GM03348 (cell line): ENCODE results near the gene RBM14.
A peak's percentile ranks its signal among the peaks of the same experiment; 100 is the strongest.
"Not testable (repeated sequence)": the region's sequence is repeated elsewhere in the genome, so short reads cannot be mapped to it uniquely, and the experiment has no call there.

Experiments used
- DNase-seq: peaks from one replicate; pipeline ENCODE4 v3.0.0; 2012; ENCODE audit warnings: low spot score

RBM14 gene, protein sequence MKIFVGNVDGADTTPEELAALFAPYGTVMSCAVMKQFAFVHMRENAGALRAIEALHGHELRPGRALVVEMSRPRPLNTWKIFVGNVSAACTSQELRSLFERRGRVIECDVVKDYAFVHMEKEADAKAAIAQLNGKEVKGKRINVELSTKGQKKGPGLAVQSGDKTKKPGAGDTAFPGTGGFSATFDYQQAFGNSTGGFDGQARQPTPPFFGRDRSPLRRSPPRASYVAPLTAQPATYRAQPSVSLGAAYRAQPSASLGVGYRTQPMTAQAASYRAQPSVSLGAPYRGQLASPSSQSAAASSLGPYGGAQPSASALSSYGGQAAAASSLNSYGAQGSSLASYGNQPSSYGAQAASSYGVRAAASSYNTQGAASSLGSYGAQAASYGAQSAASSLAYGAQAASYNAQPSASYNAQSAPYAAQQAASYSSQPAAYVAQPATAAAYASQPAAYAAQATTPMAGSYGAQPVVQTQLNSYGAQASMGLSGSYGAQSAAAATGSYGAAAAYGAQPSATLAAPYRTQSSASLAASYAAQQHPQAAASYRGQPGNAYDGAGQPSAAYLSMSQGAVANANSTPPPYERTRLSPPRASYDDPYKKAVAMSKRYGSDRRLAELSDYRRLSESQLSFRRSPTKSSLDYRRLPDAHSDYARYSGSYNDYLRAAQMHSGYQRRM

DNA sequence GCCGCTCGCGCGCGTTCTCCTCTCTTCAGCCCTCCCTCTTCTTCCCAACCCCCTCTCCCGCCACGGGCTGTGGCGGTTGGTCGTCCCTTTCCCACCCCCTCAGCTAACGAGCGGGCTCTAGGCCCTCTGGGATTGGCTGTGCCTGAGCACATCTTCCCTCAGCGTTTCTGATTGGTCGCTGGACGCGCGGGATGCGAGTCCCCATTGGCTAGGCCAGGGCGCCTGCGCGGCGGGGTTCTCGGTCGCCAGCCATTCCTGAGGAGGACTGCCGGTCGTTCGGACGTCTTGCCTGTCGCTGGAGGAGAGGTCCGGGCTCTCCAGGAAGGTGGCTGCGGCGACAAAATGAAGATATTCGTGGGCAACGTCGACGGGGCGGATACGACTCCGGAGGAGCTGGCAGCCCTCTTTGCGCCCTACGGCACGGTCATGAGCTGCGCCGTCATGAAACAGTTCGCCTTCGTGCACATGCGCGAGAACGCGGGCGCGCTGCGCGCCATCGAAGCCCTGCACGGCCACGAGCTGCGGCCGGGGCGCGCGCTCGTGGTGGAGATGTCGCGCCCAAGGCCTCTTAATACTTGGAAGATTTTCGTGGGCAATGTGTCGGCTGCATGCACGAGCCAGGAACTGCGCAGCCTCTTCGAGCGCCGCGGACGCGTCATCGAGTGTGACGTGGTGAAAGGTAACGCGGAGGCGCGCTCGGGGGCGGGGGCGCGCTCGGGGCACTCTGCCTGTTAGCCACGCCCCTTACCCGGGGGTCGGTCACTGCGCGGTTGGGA, at the start of gene RBM14:
Gene RBM14 (plus strand): TSS at position 252 of the 776 bp plus-strand sequence. CDS start 91 bp downstream, at position 343.
- peak; percentile 100 for DNase-seq

DNA sequence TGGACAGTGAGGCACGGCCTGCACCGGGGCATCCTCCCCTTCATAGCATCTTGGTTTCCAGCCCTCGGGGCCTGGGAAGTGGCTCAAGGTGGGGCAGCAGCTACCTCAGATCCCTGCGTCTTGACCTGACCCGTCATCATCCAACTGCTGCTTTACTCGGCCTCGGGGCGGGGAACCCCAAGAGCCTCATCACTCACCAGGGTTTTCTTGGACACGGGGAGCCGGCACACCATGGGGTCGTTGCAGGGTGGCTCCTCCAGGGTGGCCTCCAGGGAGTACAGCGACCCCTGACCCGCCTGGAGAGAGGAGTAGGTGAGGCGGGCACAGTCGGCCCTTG, 48.7 kb upstream of the RBM14 start:
- DNase-seq, result no peak

DNA sequence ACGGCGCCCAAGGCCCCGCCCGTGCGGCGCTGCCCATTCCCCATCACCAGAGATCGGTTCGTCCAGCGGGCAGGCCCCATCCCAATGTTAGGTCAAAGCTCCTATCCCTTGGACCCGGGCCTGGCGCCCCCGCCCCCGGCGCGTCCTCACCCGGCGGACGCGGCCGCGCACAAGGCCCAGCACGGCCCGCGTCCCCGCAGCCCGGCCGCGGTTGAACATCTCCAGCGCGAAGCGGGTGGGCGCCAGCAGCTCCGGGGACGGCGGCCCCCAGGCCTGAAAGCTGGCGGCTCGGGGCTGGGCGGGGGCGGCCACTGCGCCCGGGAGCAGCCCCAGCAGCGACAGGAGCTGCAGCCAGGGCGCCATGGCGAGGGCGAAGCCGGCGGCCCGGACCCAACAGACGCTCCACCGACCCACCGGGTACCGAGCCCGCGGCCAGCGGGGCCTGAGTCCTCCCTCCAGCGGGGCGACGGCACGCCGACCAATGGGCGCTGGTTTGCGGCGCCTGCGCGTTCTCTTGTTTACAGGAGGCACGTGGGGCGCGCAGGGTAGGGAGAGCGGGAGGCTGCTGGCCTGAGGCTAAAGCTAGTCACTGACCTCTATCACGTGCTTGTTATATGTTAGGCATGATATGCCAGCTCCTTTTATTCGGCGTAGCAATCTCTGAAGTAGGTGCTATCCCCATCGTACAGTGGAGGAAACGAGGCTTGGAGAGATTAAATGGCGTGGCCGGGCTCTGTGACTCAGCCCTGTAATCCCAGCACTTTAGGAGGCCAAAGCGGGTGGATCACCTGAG, 48.1 kb upstream of the RBM14 start, which contains the start of gene CTSF:
Gene CTSF (minus strand): TSS at position 483 of the 793 bp plus-strand sequence. CDS start 120 bp downstream, at position 363.
- DNase-seq, result peak; percentile 99

GRCh38 chr11:66569076-66569475, 47.4 kb upstream of the RBM14 start:
- DNase-seq, result no peak

DNA sequence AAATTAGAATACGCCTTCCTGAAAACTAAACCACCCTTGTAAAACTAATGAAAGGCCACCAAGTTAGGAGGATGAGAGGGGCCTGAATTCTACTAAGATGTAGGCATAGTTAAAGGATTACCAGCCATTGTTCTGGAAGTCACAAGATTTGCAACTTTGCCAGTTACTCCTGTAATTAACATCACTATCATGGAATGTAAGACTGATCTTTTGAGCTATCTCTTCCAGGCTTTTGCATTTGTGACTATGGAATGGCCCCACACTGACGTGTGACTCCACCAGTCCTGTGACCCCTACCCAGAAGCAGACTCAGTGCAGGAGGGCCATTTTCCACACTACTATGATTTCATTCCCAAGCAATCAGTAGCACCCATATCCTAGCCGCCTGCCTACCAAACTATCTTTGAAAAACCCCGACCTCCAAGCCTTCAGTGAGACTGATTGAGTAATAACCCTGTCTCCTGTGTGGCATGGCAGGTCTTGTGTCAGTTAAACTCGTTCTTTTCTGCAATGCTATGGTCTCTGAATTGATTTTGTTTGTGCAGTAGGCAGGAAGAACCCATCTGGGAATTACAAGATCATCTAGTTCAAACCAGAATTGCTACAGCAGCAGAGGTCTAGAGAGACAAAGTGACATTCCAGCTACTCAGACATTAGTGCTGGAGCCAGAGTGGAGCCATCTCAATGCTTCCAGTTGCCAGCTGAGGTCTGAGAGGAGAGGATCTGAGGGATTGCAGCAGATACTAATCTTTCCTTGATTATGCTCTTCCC, 46.2 kb upstream of the RBM14 start:
- DNase-seq, result no peak

GRCh38 chr11:66570850-66571180, 45.6 kb upstream of the RBM14 start:
- DNase-seq, result no peak

DNA sequence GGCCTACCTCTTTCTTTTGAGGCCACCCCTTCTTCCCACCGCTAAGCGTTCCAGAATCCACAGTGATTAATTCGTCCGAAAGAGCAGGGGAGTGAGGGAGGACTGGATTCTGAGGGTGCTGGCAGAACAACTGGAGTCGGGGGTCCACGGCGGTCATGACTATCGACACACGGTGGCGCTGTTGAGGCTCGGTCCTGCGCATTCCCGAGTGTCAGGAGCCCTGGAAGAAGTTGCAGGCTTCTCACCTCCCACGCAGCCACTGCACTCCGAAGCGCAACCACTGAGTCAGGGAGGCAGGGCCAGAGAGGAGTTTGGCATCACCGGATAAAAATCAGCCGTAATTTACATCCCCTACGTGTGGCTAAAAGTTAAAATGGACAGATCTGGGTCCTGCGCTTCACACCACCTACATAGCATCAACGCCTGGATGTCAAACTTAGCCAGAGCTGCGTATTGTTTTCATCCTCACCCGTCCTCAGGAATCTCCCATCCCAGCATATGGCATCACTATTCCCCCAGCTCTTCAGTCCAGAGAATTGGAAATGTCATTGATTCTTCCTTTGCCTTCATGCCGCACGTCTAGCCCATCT, 37.3 kb upstream of the RBM14 start:
- peak; percentile 93 for DNase-seq

DNA sequence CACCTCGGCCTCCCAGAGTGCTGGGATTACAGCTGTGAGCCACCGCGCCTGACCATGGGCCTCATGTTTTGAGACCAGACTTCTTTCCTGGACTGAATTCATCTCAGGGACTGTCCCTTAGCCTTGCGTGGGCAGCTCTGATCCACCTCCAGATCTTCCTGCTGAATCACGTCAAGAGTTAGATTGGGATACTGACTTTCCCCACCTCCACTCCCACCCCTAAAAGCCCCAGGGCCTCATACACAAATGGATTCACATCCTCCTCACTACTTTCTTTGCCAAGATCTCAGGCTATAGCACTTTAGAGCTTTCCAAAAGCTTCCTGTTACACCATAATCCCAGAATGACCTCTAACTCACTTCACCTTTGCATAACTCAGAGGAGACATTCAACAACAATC, 35.6 kb upstream of the RBM14 start:
- no peak for DNase-seq

GRCh38 chr11:66581261-66581660, 35.2 kb upstream of the RBM14 start:
- DNase-seq, result no peak

DNA sequence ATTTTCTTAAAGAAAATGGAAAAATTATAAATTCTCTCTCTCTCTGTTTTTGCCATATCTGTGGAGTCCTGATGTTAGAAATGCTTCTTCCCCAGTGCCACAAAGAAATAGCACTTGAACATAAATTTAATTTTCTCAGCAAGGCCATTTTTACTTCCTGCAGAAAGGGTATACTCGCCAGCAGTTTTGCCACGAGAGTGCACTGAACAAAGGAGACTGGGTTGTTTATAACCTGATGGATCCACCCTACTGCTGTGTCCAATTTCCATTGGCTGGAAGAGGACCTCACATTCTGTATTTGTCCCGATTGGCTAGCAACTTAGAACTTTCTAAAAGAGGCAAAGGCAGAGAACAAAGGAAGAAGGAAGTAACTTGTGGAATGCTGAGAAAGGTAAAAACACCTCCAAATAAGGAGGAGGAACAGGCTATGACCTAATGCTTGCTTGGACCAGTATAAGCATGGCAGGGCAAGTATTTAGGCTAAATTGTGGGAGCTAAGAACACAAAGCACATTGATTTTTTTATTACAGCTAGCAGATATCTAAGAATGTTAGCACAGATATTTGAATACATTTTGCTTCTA, 33.8 kb upstream of the RBM14 start:
- not testable (repeated sequence) for DNase-seq

GRCh38 chr11:66585447-66585846, 31.0 kb upstream of the RBM14 start:
- DNase-seq, result not testable (repeated sequence)

- DNase-seq, result no peak
These were observed 30.3 kb upstream of the RBM14 start for GRCh38 chr11:66586136-66586535.

DNA sequence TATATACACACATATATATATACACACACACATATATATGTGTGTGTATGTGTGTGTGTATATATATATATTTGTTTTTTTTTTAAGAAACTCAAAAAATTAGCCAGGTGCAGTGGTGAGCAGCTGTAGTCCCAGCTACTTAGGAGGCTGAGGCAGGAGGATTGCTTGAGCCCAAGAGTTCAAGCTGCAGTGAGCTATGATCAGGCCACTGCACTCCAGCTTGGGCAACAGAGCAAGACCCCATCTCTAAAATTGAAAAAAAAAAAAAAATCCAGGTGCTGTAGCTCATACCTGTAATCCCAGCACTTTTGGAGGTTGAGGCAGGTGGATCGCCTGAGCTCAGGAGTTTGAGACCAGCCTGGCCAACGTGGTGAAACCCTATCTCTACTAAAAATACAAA, 27.1 kb upstream of the RBM14 start:
- not testable (repeated sequence) for DNase-seq

- DNase-seq, result no peak
These were observed 26.3 kb upstream of the RBM14 start for GRCh38 chr11:66589996-66590675.

- no peak for DNase-seq
These were observed 25.3 kb upstream of the RBM14 start for GRCh38 chr11:66591175-66591574.

- DNase-seq, result peak; percentile 100
These were observed 23.8 kb upstream of the RBM14 start, which contains the start of the genes CCDC87 and CCS for GRCh38 chr11:66592457-66593302. Gene CCDC87, minus strand, starts transcription at chr11:66593063. Its CDS starts 48 bp downstream, at chr11:66593015. Gene CCS, plus strand, starts transcription at chr11:66593185. Its CDS starts 77 bp downstream, at chr11:66593262.

DNA sequence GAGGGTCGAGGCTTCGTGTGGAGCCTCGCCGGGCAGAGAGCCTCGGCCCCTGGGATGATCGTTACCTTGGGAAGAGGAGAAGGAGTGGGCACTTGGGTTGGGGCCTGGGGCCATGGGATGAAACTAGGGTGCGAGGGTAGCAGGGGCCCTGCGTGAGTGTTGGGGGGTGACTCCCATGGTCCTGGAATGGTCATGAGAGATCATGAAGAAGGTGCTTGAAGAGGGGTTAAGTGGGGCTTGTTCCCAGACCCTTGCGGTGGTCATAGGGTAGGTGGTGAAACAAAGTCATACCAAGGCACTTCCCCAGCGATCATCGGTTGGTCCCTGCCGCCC, 23.2 kb upstream of the RBM14 start:
- DNase-seq, result no peak

DNA sequence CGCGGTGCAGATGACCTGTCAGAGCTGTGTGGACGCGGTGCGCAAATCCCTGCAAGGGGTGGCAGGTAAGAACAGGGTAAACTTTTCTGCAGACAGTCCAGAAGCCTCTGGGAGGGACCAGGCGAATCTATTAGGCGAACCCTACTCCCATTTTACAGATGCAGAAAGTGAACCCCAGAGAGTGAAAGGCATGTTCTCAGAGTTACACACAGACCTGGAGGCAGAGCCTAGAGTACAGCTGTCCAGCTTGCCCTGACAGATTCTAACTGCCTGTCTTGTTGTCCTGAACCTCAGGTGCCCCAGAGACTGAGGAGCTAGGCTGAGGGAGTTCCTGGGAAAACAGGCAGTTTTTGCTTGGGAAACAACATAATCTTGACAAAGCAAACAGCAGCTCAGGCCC, 22.8 kb upstream of the RBM14 start:
- no peak for DNase-seq
